DND-41 (cell line): ENCODE data around the gene GYS1.
A peak's percentile ranks its signal among the peaks of the same experiment; 100 is the strongest.
"Not testable (repeated sequence)": the region's sequence is repeated elsewhere in the genome, so short reads cannot be mapped to it uniquely, and the experiment has no call there.

Experiments
- ATAC-seq: fragments of 200-7000 bp; cut with Tn5 transposase; 3 replicates; pipeline ENCODE4 v1.9.1; 2021; ENCODE audit warnings: low read depth; ENCODE audit not compliant: insufficient read depth
- DNase-seq: peaks from one replicate; pipeline ENCODE4 v3.0.0-alpha.2; 2020
- H2AFZ ChIP-seq: 2 replicates; pipeline ENCODE4 v1.6.0; 2012; ENCODE audit warnings: low read depth, low read length
- H3K27ac ChIP-seq: 2 replicates; pipeline ENCODE4 v1.5.1; 2012; ENCODE audit warnings: low read length, inconsistent platforms
- H3K27me3 ChIP-seq: fragments of 200-600 bp; sonication (generic); 2 replicates; pipeline ENCODE4 v1.6.0; 2012; ENCODE audit warnings: low read length, mild to moderate bottlenecking, inconsistent platforms; ENCODE audit not compliant: insufficient read depth, poor library complexity
- H3K36me3 ChIP-seq: 2 replicates; pipeline ENCODE4 v1.5.1; 2012; ENCODE audit warnings: low read length, inconsistent platforms; ENCODE audit not compliant: insufficient read depth
- H3K4me1 ChIP-seq: 2 replicates; pipeline ENCODE4 v1.5.1; 2012; ENCODE audit warnings: mild to moderate bottlenecking, low read length; ENCODE audit not compliant: insufficient read depth
- H3K4me2 ChIP-seq: 2 replicates; pipeline ENCODE4 v1.6.0; 2012; ENCODE audit warnings: mild to moderate bottlenecking, moderate library complexity, low read length, inconsistent platforms; ENCODE audit not compliant: insufficient read depth
- H3K4me3 ChIP-seq, 2 experiments: fragments of 200-600 bp in 1 of 2; shearing (Covaris generic) in 1 of 2; 2 replicates each; pipeline ENCODE4 v1.5.1; 2012 to 2016; ENCODE audit warnings: inconsistent platforms in 2 of 2, low read length in 2 of 2, mild to moderate bottlenecking in 2 of 2, low read depth in 1 of 2, moderate library complexity in 1 of 2
- H3K79me2 ChIP-seq: 2 replicates; pipeline ENCODE4 v1.6.0; 2012; ENCODE audit warnings: low read length, inconsistent platforms; ENCODE audit not compliant: insufficient read depth
- H3K9ac ChIP-seq: 2 replicates; pipeline ENCODE4 v1.6.0; 2012; ENCODE audit warnings: low read depth, mild to moderate bottlenecking, inconsistent platforms, low read length, moderate library complexity
- H3K9me3 ChIP-seq: 2 replicates; pipeline ENCODE4 v1.5.1; 2012; ENCODE audit warnings: low read length, moderate library complexity, mild to moderate bottlenecking, inconsistent platforms; ENCODE audit not compliant: insufficient read depth, severe bottlenecking
- H4K20me1 ChIP-seq: 2 replicates; pipeline ENCODE4 v1.6.0; 2012; ENCODE audit warnings: low read length; ENCODE audit not compliant: insufficient read depth
- EZH2 ChIP-seq: IDR thresholded peaks from 3 replicates; pipeline ENCODE4 v1.6.1; 2012; ENCODE audit warnings: borderline replicate concordance, low read depth, mild to moderate bottlenecking, moderate library complexity, low read length, inconsistent platforms; ENCODE audit not compliant: severe bottlenecking
- TF ChIP-seq, protein P1 (sequence below): IDR thresholded peaks from 2 replicates; pipeline ENCODE4 v1.5.1; 2012; ENCODE audit warnings: borderline replicate concordance, low read length, moderate library complexity, mild to moderate bottlenecking; ENCODE audit not compliant: poor library complexity, severe bottlenecking; ENCODE audit errors: extremely low read depth

The GYS1 gene

DNA sequence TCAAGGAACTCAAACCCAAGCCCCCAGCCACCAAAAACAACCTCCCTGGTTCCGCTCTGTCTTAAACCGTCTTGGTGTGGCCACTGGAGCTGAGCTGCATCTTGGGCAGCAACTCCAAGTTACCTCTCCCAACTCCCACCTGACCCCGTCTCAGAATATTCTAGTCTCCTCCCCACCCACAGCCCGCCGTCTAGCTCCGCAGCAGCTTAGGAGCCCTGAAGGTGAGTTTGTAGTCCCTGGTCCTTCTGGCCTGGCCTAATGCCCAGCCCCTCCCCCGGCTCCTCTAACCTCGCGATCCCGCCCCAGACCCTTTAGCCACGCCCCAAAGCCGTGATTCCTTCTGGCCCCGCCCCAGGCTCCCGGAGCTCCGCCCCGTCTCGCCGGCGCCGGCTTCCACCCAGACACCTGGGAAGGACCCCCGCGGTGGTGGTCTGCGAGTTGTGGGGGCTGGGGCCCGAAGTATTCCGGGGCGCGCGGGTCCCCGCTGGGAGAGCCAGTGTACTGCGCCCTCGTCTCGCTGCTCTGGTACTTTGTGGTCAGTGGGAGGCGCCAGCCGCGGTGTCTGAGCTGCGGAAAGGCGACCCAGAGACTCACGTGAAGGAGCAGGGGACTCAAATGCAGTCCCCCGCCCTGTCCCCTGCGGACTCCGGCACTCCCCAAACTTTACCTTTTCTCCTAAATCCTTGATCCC, 26.3 kb upstream of the GYS1 start:
- TF ChIP-seq, protein P1, sequence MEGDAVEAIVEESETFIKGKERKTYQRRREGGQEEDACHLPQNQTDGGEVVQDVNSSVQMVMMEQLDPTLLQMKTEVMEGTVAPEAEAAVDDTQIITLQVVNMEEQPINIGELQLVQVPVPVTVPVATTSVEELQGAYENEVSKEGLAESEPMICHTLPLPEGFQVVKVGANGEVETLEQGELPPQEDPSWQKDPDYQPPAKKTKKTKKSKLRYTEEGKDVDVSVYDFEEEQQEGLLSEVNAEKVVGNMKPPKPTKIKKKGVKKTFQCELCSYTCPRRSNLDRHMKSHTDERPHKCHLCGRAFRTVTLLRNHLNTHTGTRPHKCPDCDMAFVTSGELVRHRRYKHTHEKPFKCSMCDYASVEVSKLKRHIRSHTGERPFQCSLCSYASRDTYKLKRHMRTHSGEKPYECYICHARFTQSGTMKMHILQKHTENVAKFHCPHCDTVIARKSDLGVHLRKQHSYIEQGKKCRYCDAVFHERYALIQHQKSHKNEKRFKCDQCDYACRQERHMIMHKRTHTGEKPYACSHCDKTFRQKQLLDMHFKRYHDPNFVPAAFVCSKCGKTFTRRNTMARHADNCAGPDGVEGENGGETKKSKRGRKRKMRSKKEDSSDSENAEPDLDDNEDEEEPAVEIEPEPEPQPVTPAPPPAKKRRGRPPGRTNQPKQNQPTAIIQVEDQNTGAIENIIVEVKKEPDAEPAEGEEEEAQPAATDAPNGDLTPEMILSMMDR: peak; percentile 21
- TF ChIP-seq EZH2: no peak
- no peak overlapping the region for H3K4me3 ChIP-seq
- H3K9me3 ChIP-seq: no peaks in the 10 kb centered on the region
- H2AFZ ChIP-seq: no peak overlapping the region
- peaks cover 3% of the 10 kb centered on the region for H3K27me3 ChIP-seq
- DNase-seq (peak; percentile 25), ATAC-seq (peak; percentile 21; the same call in 1 of the 3 replicates)
- no peak overlapping the region for H3K9ac ChIP-seq
- peaks cover 4% of the 10 kb centered on the region; the same call in 1 of the 2 replicates for H4K20me1 ChIP-seq
- no peak overlapping the region for H3K27ac ChIP-seq
- no peaks in the 10 kb centered on the region for H3K79me2 ChIP-seq
- H3K4me1 ChIP-seq: peaks cover 3% of the 10 kb centered on the region; the same call in 1 of the 2 replicates
- H3K4me2 ChIP-seq: no peak overlapping the region
- peaks cover 22% of the 10 kb centered on the region for H3K36me3 ChIP-seq

DNA sequence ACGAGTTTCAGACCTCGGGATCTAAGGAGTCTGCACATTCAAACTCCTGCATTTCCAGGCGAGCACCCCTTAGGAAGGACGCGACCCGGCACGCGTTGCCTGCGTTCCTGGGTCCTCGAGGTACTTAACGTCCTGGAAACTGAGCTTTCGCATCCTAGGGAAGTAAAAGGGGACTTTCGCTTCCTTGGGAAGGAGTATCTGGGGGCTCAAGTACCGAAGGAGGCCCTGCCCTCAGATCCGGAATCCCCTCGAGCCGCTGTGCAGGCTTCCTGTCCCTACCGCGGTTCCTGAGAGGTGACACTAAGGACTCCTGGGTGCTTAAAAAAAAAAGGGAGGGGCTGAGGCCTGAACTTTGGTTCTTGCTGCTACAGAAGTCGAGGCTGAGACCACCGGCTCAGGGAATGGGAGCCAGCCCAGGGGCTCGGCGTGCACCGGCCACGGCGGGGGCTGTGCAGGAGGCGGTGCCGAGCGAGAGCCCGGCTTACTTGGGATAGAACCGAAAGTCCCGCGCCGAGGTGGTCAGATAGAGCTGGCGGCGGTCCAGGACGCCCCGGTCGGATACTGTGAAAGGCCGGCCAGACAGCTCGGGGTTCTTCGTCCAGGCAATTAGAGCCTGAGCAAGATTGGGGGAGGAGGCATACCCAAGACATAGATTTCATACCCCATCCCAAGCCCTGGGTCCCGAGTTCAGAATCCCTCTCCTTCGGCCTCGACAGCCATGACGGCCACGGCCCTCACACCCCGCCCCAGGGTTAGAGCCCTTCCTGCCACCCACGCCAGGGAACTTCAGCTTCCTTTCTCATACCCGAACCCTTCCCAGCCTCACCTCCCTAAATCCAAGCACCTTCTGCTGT, 25.5 kb upstream of the GYS1 start:
- H3K4me2 ChIP-seq, H4K20me1 ChIP-seq, H3K9me3 ChIP-seq, H2AFZ ChIP-seq, H3K4me3 ChIP-seq, DNase-seq, H3K27ac ChIP-seq, H3K9ac ChIP-seq, H3K79me2 ChIP-seq, H3K4me1 ChIP-seq, H3K27me3 ChIP-seq: not testable (repeated sequence)
- H3K36me3 ChIP-seq: peaks cover 30% of the 10 kb centered on the region
- peak; percentile 19; the same call in 1 of the 3 replicates for ATAC-seq

DNA sequence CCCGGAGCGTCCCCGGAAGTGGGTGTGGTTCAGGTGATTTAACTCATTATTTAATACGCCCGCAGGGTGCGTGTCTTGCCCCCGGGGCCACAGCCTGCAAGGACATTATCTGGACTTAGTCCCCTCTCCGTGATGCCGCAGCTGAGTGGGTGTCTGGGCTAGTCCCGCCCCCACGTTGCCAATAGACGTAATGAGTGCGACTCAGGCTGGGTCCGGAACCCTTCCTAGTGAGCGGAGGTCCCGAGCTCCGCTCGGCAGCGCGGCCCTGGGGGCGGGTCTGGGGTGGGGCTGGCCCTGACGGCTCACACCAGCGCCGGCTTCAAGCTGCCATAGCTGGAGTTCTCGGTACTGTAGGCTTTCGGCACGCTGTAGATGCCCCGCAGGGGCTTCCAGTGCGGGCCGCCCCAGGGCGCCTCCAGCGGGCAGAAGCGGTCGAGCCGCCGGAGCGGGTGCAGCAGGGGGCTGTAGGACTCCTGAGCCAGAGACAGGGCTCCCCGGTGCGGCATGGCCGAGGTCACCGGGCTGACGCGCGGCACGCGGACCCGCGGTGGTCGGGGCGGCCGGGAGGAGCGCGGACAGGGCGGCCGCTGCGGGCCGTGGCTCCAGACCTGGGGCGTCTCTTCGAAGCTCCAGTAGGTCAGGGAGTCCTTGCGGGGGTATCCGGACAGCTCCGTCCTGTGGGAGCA, 24.7 kb upstream of the GYS1 start:
- H3K4me1 ChIP-seq: peaks cover 3% of the 10 kb centered on the region; the same call in 1 of the 2 replicates
- peaks cover 4% of the 10 kb centered on the region; the same call in 1 of the 2 replicates for H4K20me1 ChIP-seq
- peak; percentile 69 for ATAC-seq
- peaks cover 3% of the 10 kb centered on the region for H3K27me3 ChIP-seq
- H3K9ac ChIP-seq: no peak overlapping the region
- TF ChIP-seq, protein P1: peak; percentile 32
- no peak for TF ChIP-seq EZH2
- H3K9me3 ChIP-seq: no peaks in the 10 kb centered on the region
- peaks cover 36% of the 10 kb centered on the region for H3K36me3 ChIP-seq
- H3K4me2 ChIP-seq: no peak overlapping the region
- no peak overlapping the region for H3K27ac ChIP-seq
- H3K79me2 ChIP-seq: no peaks in the 10 kb centered on the region
- peak; percentile 53 for DNase-seq
- H3K4me3 ChIP-seq: no peak overlapping the region
- H2AFZ ChIP-seq: no peak overlapping the region
